D721Med (cell line): ENCODE measurements around the gene KCNN3.

Experiments used
- DNase-seq: peaks from one replicate; pipeline ENCODE4 v3.0.0; 2011; ENCODE audit warnings: low spot score; ENCODE audit not compliant: insufficient read length
- FAIRE-seq: peaks from 2 replicates; lab custom pipeline; 2011; peaks lifted over from hg19 to GRCh38; lab: Jason Lieb, UNC
- CTCF ChIP-seq: IDR thresholded peaks from 2 replicates; pipeline ENCODE4 v1.5.1; 2012; ENCODE audit warnings: mild to moderate bottlenecking, control low read depth; ENCODE audit not compliant: insufficient read depth; ENCODE audit errors: missing control alignments

KCNN3 gene

DNA sequence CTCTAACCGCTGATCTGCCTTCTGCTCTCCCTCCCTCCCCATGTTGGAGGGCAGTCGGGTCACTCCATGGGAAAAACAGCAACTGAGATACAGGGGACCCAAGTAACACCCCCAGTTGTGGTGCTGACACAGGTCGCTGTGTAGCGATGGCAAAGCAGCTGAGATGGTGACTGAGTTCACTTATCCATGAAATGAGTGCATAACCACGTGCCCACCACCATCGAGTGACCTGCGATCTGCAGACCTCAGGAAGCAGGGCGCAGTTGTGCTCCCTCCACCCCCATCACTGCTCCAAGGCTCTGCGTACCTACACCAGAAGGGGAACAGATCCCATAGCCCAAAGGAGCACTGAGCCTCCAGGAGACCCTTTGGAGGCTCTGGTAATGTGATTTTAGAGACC lies 31.1 kb downstream of the KCNN3 start:
- no peak for TF ChIP-seq CTCF
- no peak for FAIRE-seq
- DNase-seq, result no peak

DNA sequence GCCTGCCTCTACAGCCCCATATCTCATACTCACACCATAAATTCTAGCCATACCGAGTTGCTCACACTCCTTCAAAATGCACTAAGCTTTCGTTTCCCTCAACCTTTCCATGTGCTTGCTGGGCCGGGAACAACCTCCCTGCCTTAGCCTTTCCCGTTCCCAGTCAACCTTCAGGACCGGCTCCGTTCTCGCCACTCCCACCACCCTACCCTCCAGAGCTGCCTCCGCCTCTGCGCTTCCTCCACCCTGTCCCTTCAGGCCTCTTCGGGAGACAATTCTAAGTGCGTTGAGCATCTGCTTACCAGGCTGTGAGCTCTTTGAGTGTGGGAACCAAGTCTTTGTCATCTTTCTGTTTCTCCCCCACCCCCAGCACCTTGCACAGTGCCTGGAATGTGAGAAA lies 31.6 kb downstream of the KCNN3 start:
- DNase-seq (no peak), FAIRE-seq (no peak)
- no peak for TF ChIP-seq CTCF

- FAIRE-seq, result no peak
- TF ChIP-seq CTCF, result no peak
- DNase-seq, result no peak
Observed at GRCh38 chr1:154837672-154838171, 32.4 kb downstream of the KCNN3 start.

DNA sequence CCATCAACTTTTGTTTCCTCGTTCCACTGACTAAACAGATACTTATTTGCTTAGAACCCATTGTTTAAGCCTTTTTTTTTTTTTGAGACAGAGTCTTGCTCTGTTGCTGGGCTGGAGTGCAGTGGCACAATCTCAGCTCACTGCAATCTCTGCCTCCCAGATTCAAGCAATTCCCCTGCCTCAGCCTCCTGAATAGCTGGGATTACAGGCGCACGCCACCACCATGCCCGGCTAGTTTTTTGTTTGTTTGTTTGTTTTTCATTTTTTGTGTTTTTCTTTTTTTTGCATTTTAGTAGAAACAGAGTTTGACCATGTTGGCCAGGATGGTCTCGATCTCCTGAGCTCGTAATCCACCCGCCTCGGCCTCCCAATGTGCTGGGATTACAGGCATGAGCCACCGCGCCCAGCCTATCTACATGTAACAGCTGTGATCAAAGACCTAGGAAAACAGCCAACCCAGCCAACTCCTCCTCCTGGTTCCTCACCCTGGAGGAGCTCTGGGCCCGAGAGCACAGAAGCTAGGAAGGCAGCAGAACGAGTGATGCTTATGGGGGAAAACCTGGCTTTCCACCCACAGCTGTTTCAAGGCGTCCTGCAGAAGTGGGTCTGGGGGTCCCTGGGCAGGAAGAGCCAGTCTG lies 32.9 kb downstream of the KCNN3 start:
- FAIRE-seq, result no peak
- DNase-seq, result no peak
- TF ChIP-seq CTCF, result no peak

GRCh38 chr1:154835531-154836324 lies 34.4 kb downstream of the KCNN3 start:
- TF ChIP-seq CTCF, result no peak
- FAIRE-seq, result no peak
- no peak for DNase-seq

GRCh38 chr1:154833841-154834240 lies 36.2 kb downstream of the KCNN3 start:
- DNase-seq (no peak), FAIRE-seq (no peak)
- no peak for TF ChIP-seq CTCF

DNA sequence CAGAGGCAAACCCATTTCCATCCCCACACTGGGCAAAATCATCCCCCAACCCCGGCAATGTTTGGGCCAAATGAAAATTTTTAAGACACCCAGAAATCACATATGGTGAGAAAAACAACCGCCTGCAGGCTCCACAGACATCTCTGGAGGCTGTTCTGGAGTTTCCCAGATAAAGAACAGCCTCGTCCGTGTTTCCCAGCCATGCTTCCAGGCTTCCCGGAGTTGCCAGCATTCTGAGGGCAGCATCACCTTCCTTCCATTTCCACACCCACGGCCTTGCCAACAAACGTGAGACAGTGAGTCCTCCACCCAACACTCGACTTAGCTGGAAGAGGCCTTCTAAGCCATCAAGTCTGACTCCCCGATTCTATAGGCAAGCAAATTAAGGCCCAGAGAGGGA lies 36.9 kb downstream of the KCNN3 start:
- no peak for TF ChIP-seq CTCF
- FAIRE-seq (no peak), DNase-seq (no peak)
